ENCODE data around the gene RALGDS.

GRCh38 chr9:133155156-133155555 is 34.1 kb upstream of the RALGDS start:
- TF ChIP-seq, protein P1, sequence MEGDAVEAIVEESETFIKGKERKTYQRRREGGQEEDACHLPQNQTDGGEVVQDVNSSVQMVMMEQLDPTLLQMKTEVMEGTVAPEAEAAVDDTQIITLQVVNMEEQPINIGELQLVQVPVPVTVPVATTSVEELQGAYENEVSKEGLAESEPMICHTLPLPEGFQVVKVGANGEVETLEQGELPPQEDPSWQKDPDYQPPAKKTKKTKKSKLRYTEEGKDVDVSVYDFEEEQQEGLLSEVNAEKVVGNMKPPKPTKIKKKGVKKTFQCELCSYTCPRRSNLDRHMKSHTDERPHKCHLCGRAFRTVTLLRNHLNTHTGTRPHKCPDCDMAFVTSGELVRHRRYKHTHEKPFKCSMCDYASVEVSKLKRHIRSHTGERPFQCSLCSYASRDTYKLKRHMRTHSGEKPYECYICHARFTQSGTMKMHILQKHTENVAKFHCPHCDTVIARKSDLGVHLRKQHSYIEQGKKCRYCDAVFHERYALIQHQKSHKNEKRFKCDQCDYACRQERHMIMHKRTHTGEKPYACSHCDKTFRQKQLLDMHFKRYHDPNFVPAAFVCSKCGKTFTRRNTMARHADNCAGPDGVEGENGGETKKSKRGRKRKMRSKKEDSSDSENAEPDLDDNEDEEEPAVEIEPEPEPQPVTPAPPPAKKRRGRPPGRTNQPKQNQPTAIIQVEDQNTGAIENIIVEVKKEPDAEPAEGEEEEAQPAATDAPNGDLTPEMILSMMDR (IDR thresholded peaks at IDR 0.05; ENCODE audit: insufficient read depth, low read length): no peak
- TF ChIP-seq REST (IDR thresholded peaks at IDR 0.05; ENCODE audit: insufficient replicate concordance, low read depth): no peak
- TF ChIP-seq POLR2AphosphoS5 (IDR thresholded peaks at IDR 0.05; ENCODE audit: low read depth): no peak
- TF ChIP-seq SPI1 (IDR thresholded peaks at IDR 0.05; ENCODE audit: borderline replicate concordance, low read depth): no peak
- no peak for TF ChIP-seq GABPA (IDR thresholded peaks at IDR 0.05; ENCODE audit: low read depth)
